OCI-LY3 (cell line): ENCODE results near the gene GIMD1.

Experiments used
- CTCF ChIP-seq: fragments of 200-600, 300-600 bp; sonication (generic); IDR thresholded peaks from 2 replicates; pipeline ENCODE4 v1.5.1; 2014; ENCODE audit warnings: antibody characterized with exemption, low read length, low read depth
- EZH2phosphoT487 ChIP-seq: fragments of 200-600 bp; shearing (Covaris generic); IDR thresholded peaks from 2 replicates; pipeline ENCODE4 v1.6.1; 2018; ENCODE audit warnings: antibody characterized with exemption, mixed run types, low read depth

- TF ChIP-seq CTCF (no peak), EZH2phosphoT487 (no peak)
These were observed 50.8 kb downstream of the GIMD1 start for GRCh38 chr4:106317815-106318214.
